ENCODE data around the gene BRD7.

- TF ChIP-seq CTCF (IDR thresholded peaks at IDR 0.05; ENCODE audit: low read length) (no peak), EZH2phosphoT487 (IDR thresholded peaks at IDR 0.05; ENCODE audit: low read length) (no peak)
Observed at GRCh38 chr16:50272111-50272571, 96.6 kb downstream of the BRD7 start.

Measured in MM.1S (cell line).